GM18505 (cell line): ENCODE results near the gene NOBOX.
"Not testable (repeated sequence)": the region's sequence is repeated elsewhere in the genome, so short reads cannot be mapped to it uniquely, and the experiment has no call there.

Experiments used
- ATAC-seq: cut with Tn5 transposase; IDR thresholded peaks from one replicate; pipeline ENCODE4 v1.9.1; 2021; ENCODE audit not compliant: unreplicated experiment
- POLR2A ChIP-seq: IDR thresholded peaks from 4 replicates; pipeline ENCODE4 v1.6.1; 2011; ENCODE audit warnings: borderline replicate concordance; ENCODE audit not compliant: insufficient read depth, insufficient read length; ENCODE audit errors: extremely low read depth

Gene NOBOX

GRCh38 chr7:144378651-144379050 is 24.8 kb downstream of the NOBOX start:
- TF ChIP-seq POLR2A, result no peak
- no peak for ATAC-seq

GRCh38 chr7:144369221-144369620 is 34.3 kb downstream of the NOBOX start:
- ATAC-seq, result not testable (repeated sequence)

GRCh38 chr7:144367250-144367649 is 36.2 kb downstream of the NOBOX start:
- ATAC-seq, result not testable (repeated sequence)

- ATAC-seq, result not testable (repeated sequence)
Observed at GRCh38 chr7:144365523-144365922, 38.0 kb downstream of the NOBOX start.

- ATAC-seq, result not testable (repeated sequence)
Observed at GRCh38 chr7:144362061-144362460, 41.4 kb downstream of the NOBOX start.

GRCh38 chr7:144356860-144357259 is 46.6 kb downstream of the NOBOX start:
- not testable (repeated sequence) for ATAC-seq

GRCh38 chr7:144356185-144356584 is 47.3 kb downstream of the NOBOX start:
- ATAC-seq, result not testable (repeated sequence)

- ATAC-seq, result peak; percentile 67
Observed at GRCh38 chr7:144355176-144355822, 48.2 kb downstream of the NOBOX start, which contains the start of gene ARHGEF5. Gene ARHGEF5, plus strand, starts transcription at chr7:144355402. Its CDS starts 7,268 bp downstream, at chr7:144362670.

GRCh38 chr7:144351667-144352066 is 51.8 kb downstream of the NOBOX start:
- not testable (repeated sequence) for ATAC-seq

- ATAC-seq, result not testable (repeated sequence)
Observed at GRCh38 chr7:144348625-144349024, 54.9 kb downstream of the NOBOX start.
